ENCODE data around the gene HAAO. TPM values are rescaled to one million over a fixed set of nuclear protein-coding genes. Genes with fewer than 3 reads are reported as not detected.

Gene HAAO
- total RNA-seq, 1 donor from 2014 or later, result 14.5 TPM

- H3K27me3 Mint-ChIP-seq, result no peaks in the 10 kb centered on the region
- H3K4me3 Mint-ChIP-seq (ENCODE audit: low read depth), result no peak overlapping the region
- no peak overlapping the region for H3K27ac Mint-ChIP-seq
- H3K36me3 Mint-ChIP-seq (ENCODE audit: insufficient read depth), result peaks cover 7% of the 10 kb centered on the region
- TF ChIP-seq CTCF (IDR thresholded peaks at IDR 0.05; ENCODE audit: unreplicated experiment), result no peak
- H3K4me1 Mint-ChIP-seq (ENCODE audit: low read depth), result peaks cover 7% of the 10 kb centered on the region
- no peaks in the 10 kb centered on the region for H3K9me3 Mint-ChIP-seq (ENCODE audit: low read depth)
- DNase-seq (ENCODE audit: low spot score, unreplicated experiment), result no peak
Observed at GRCh38 chr2:42723465-42723864, 68.9 kb downstream of the HAAO start.

- no peak for TF ChIP-seq CTCF (IDR thresholded peaks at IDR 0.05; ENCODE audit: unreplicated experiment)
- Mint-ChIP-seq H3K36me3 (ENCODE audit: insufficient read depth) (peaks cover 1% of the 10 kb centered on the region), H3K4me1 (ENCODE audit: low read depth) (peaks cover 7% of the 10 kb centered on the region), H3K4me3 (ENCODE audit: low read depth) (no peak overlapping the region), H3K27me3 (no peaks in the 10 kb centered on the region), H3K27ac (no peak overlapping the region), H3K9me3 (ENCODE audit: low read depth) (no peaks in the 10 kb centered on the region)
- no peak for DNase-seq (ENCODE audit: low spot score, unreplicated experiment)
Observed at GRCh38 chr2:42722320-42723190, 69.8 kb downstream of the HAAO start.

- H3K36me3 Mint-ChIP-seq (ENCODE audit: insufficient read depth), result no peaks in the 10 kb centered on the region
- H3K27ac Mint-ChIP-seq, result no peak overlapping the region
- no peaks in the 10 kb centered on the region for H3K9me3 Mint-ChIP-seq (ENCODE audit: low read depth)
- no peaks in the 10 kb centered on the region for H3K27me3 Mint-ChIP-seq
- H3K4me3 Mint-ChIP-seq (ENCODE audit: low read depth), result no peak overlapping the region
- no peak for TF ChIP-seq CTCF (IDR thresholded peaks at IDR 0.05; ENCODE audit: unreplicated experiment)
- DNase-seq (ENCODE audit: low spot score, unreplicated experiment), result no peak
- peaks cover 7% of the 10 kb centered on the region for H3K4me1 Mint-ChIP-seq (ENCODE audit: low read depth)
Observed at GRCh38 chr2:42721898-42722297, 70.5 kb downstream of the HAAO start.

Other genes starting within 250 kb of the HAAO start
- gene MTA3, start 224.0 kb downstream of the HAAO start, total RNA-seq, result 96.0 and 102 TPM in 2 replicates
- 4.3 and 4.6 TPM in 2 replicates for gene OXER1, start 28.4 kb downstream of the HAAO start, total RNA-seq

All from progenitor cell of endocrine pancreas (in vitro differentiated cells).